ENCODE measurements around the gene KCNIP4. TPM values are rescaled to one million over a fixed set of nuclear protein-coding genes. Genes with fewer than 3 reads are reported as not detected.

KCNIP4 gene
- not detected in 2 replicates for total RNA-seq

GRCh38 chr4:21948347-21949072 lies at the start of gene KCNIP4:
Gene KCNIP4, minus strand, starts transcription at chr4:21948772.

GRCh38 chr4:20700007-20700761 lies 1248.4 kb downstream of the KCNIP4 start, which contains the start of gene PACRGL:
Gene PACRGL, plus strand, starts transcription at chr4:20700458. Its CDS starts 4,024 bp downstream, at chr4:20704482.

Data from articular chondrocyte of knee joint (primary cell).